K562 (cell line): ENCODE results near the gene GCG. TPM values are rescaled to one million over a fixed set of nuclear protein-coding genes. Genes with fewer than 3 reads are reported as not detected.

Source experiments
- ATAC-seq: fragments of 200-7000 bp; cut with Tn5 transposase; 3 replicates; pipeline ENCODE4 v1.9.1; 2020; ENCODE audit warnings: moderate library complexity
- BruUV-seq: library from RNA; stranded (reverse); fragments of 400-500 nt; replicated peaks from 2 replicates; lab custom pipeline; 2021; lab: Mats Ljungman, UMichigan
- CTCF ChIA-PET: fragments of 300-600 bp; formaldehyde crosslinking; extraction: SDS; loops from one replicate; lab custom pipeline; 2021; ENCODE audit warnings: low intra/inter-chr PET ratio; lab: Yijun Ruan, JAX
- POLR2A ChIA-PET: fragments of 300-600, 350-650 bp; sonication (Branson Sonifier 250); formaldehyde crosslinking; extraction: SDS; loops from one replicate; lab custom pipeline; 2021; ENCODE audit warnings: antibody characterized with exemption, inconsistent platforms; lab: Yijun Ruan, JAX
- DNase-seq, 4 experiments: peaks; one replicate each; pipeline versions ENCODE4 v3.0.0 to v3.0.0-alpha.2; 2011 to 2018; ENCODE audit warnings: low spot score in 3 of 4, mixed read lengths in 3 of 4; ENCODE audit errors: extremely low read depth in 1 of 4
- FAIRE-seq: peaks from 2 replicates; lab custom pipeline; 2011; peaks lifted over from hg19 to GRCh38; lab: Jason Lieb, UNC
- H2AFZ ChIP-seq: 2 replicates; pipeline ENCODE4 v1.6.0; 2011; ENCODE audit warnings: low read depth, low read length, control low read depth, inconsistent platforms
- H3K27ac ChIP-seq: fragments of 200-600 bp; 3 replicates; pipeline ENCODE4 v1.8.0; 2011; ENCODE audit warnings: low read depth, mild to moderate bottlenecking, control low read depth, inconsistent platforms, low read length, moderate library complexity, mixed read lengths; ENCODE audit errors: extremely low read depth
- H3K27me3 ChIP-seq, 2 experiments: fragments of 300-600 bp in 1 of 2; 2 replicates in 1 of 2; 3 replicates in 1 of 2; pipeline versions ENCODE4 v1.6.0 to v1.8.0; 2011; ENCODE audit warnings: inconsistent platforms in 2 of 2, low read length in 2 of 2, mild to moderate bottlenecking in 1 of 2, mixed read lengths in 1 of 2, moderate library complexity in 1 of 2; ENCODE audit not compliant: control insufficient read depth in 2 of 2, insufficient read depth in 2 of 2
- H3K36me3 ChIP-seq: fragments of 300-600 bp; 3 replicates; pipeline ENCODE4 v1.8.0; 2011; ENCODE audit warnings: mild to moderate bottlenecking, low read length, inconsistent platforms; ENCODE audit not compliant: control insufficient read depth, insufficient read depth
- H3K4me1 ChIP-seq, 2 experiments: fragments of 200-600 bp in 1 of 2; replicated peaks in 1 of 2; 2 replicates in 1 of 2; 3 replicates in 1 of 2; pipeline versions ENCODE4 v1.5.1 to v1.8.0; 2011; ENCODE audit warnings: inconsistent platforms in 2 of 2, low read length in 2 of 2, mild to moderate bottlenecking in 1 of 2, mixed read lengths in 1 of 2, moderate library complexity in 1 of 2; ENCODE audit not compliant: control insufficient read depth in 2 of 2, insufficient read depth in 2 of 2
- H3K4me2 ChIP-seq: 2 replicates; pipeline ENCODE4 v1.6.1; 2011; ENCODE audit warnings: low read length, control low read depth, inconsistent platforms, mixed read lengths; ENCODE audit not compliant: insufficient read depth
- H3K4me3 ChIP-seq: fragments of 200-600 bp; sonication (generic), shearing (Covaris generic); 2 replicates; pipeline ENCODE4 v1.5.1; 2016; ENCODE audit warnings: control low read depth, inconsistent platforms
- H3K79me2 ChIP-seq: fragments of 200-600 bp; 3 replicates; pipeline ENCODE4 v1.8.0; 2011; ENCODE audit warnings: low read length, inconsistent platforms; ENCODE audit not compliant: control insufficient read depth, insufficient read depth
- H3K9ac ChIP-seq, 2 experiments: 2 replicates each; pipeline versions ENCODE4 v1.6.0 to v1.6.1; 2011; ENCODE audit warnings: low read depth in 2 of 2, low read length in 2 of 2, control low read depth in 1 of 2, inconsistent platforms in 1 of 2, mild to moderate bottlenecking in 1 of 2, mixed read lengths in 1 of 2; ENCODE audit not compliant: insufficient read depth in 1 of 2
- H3K9me1 ChIP-seq: one replicate; pipeline ENCODE4 v1.6.0; 2011; ENCODE audit warnings: inconsistent platforms, mild to moderate bottlenecking, low read length, moderate library complexity; ENCODE audit not compliant: control insufficient read depth, insufficient read depth
- H3K9me3 ChIP-seq: replicated peaks from 2 replicates; pipeline ENCODE4 v1.5.1; 2011; ENCODE audit warnings: low read depth, low read length, inconsistent platforms; ENCODE audit not compliant: control insufficient read depth, insufficient read depth
- H4K20me1 ChIP-seq: replicated peaks from 2 replicates; pipeline ENCODE4 v1.6.1; 2011; ENCODE audit warnings: low read length, inconsistent platforms, mixed read lengths; ENCODE audit not compliant: control insufficient read depth, insufficient read depth
- AFF1 ChIP-seq, 2 experiments: fragments of 450-650 bp; IDR thresholded peaks; 2 replicates each; pipeline ENCODE4 v1.6.1; 2018; ENCODE audit warnings: mild to moderate bottlenecking in 2 of 2, low read depth in 1 of 2; ENCODE audit not compliant: partially characterized antibody in 2 of 2
- CBX2 ChIP-seq: fragments of 200-600 bp; sonication (generic); IDR thresholded peaks from one replicate; pipeline ENCODE4 v1.6.1; 2012; ENCODE audit warnings: mild to moderate bottlenecking, low read length, inconsistent platforms; ENCODE audit not compliant: insufficient read depth, poor library complexity, severe bottlenecking
- CREBBP ChIP-seq: IDR thresholded peaks from one replicate; pipeline ENCODE4 v1.6.1; 2012; ENCODE audit warnings: low read depth, mild to moderate bottlenecking, control low read depth, inconsistent platforms, low read length
- FOXM1 ChIP-seq, 2 experiments: fragments of 450-650 bp in 1 of 2; sonication (generic) in 1 of 2; formaldehyde crosslinking in 1 of 2; IDR thresholded peaks; 2 replicates each; pipeline versions ENCODE4 v1.6.1 to v1.9.0; 2017 to 2022; ENCODE audit warnings: low read depth in 2 of 2, mild to moderate bottlenecking in 2 of 2, missing genetic modification reagents in 1 of 2, moderate library complexity in 1 of 2
- FOXP1 ChIP-seq: sonication (generic); formaldehyde crosslinking; IDR thresholded peaks from 2 replicates; pipeline ENCODE4 v1.8.0; 2022; ENCODE audit warnings: mild to moderate bottlenecking, missing genetic modification reagents
- HSF4 ChIP-seq: fragments of 250-450 bp; sonication (Bioruptor Pico); IDR thresholded peaks from 2 replicates; pipeline ENCODE4 v2.1.2; 2022; ENCODE audit warnings: mild to moderate bottlenecking, moderate library complexity, borderline replicate concordance
- SMAD3 ChIP-seq: fragments of 450-650 bp; formaldehyde crosslinking; conservative IDR thresholded peaks from 2 replicates; pipeline ENCODE4 v1.4.0; 2020; ENCODE audit warnings: mild to moderate bottlenecking
- ZNF655 ChIP-seq: fragments of 250-450 bp; sonication (Bioruptor Pico); IDR thresholded peaks from 2 replicates; pipeline ENCODE4 v1.5.0; 2021
- WGBS: fragments of 100-300 bp; shearing (Covaris generic); methylation state at CpG from one replicate; pipeline ENCODE4 v1.1.6; 2016; ENCODE audit warnings: low coverage, mixed read lengths; ENCODE audit not compliant: insufficient coverage; ENCODE audit errors: missing lambda C conversion rate; 5-methylcytosine and 5-hydroxymethylcytosine counted together
- in situ Hi-C: fragments of 300-500 bp; cut with MboI; formaldehyde crosslinking; loops from 4 replicates; pipeline ENCODE4 v1.15.0; 2018; ENCODE audit warnings: inconsistent platforms, mixed read lengths
- intact Hi-C: fragments of 100-400 bp; cut with micrococcal nuclease; formaldehyde crosslinking; loops from 2 replicates; pipeline ENCODE4 v1.14.2; 2022
- polyA plus RNA-seq, 8 experiments: library from polyadenylated mRNA; depleted of rRNA in 4 of 8; stranded (reverse) in 5 of 8; unstranded in 3 of 8; fragments of >200 nt; fragmentation: Nextera tagmentation in 2 of 8; fragmentation: Illumina TruSeq in 1 of 8; extraction: Ambion mirVana in 2 of 8; extraction: Trizol in 1 of 8; gene quantifications; 2 replicates each; pipeline versions ENCODE4 v1.2.1 to v1.2.3, GENCODE V29; 2011 to 2014; ENCODE audit warnings: inconsistent platforms in 1 of 8, missing spikeins in 1 of 8
- total RNA-seq, 7 experiments: library from RNA; depleted of rRNA in 6 of 7; stranded (reverse); fragments of >200 nt in 6 of 7; fragmentation: Illumina TruSeq in 2 of 7; extraction: Trizol in 2 of 7; gene quantifications; 2 replicates each; pipeline versions ENCODE4 v1.2.1 to v1.2.3, GENCODE V29; 2011 to 2021; ENCODE audit warnings: low replicate concordance in 1 of 7
- TF ChIP-seq, protein P1 (sequence below): sonication (generic); formaldehyde crosslinking; IDR thresholded peaks from 2 replicates; pipeline ENCODE4 v1.8.0; 2022; ENCODE audit warnings: mild to moderate bottlenecking, missing genetic modification reagents
- TF ChIP-seq, protein P2 (sequence below): sonication (generic); formaldehyde crosslinking; IDR thresholded peaks from 2 replicates; pipeline ENCODE4 v1.8.0; 2022; ENCODE audit warnings: mild to moderate bottlenecking, missing genetic modification reagents, borderline replicate concordance
- TF ChIP-seq, protein P3 (sequence below): fragments of 250-450 bp; sonication (Bioruptor Pico); IDR thresholded peaks from 2 replicates; pipeline ENCODE4 v1.8.0; 2021; ENCODE audit warnings: borderline replicate concordance, mild to moderate bottlenecking, moderate library complexity; ENCODE audit not compliant: poor library complexity, severe bottlenecking

GCG gene
- total and polyA plus RNA-seq, 9 of the 15 experiments (the other 6 are each of a cell fraction or from before 2014, with no cell fraction given), result not detected

GRCh38 chr2:162149940-162150339, 2.1 kb downstream of the GCG start:
- Histone ChIP-seq H3K27ac (no peak overlapping the region), H3K4me2 (no peak overlapping the region), H2AFZ (no peak overlapping the region), H3K9me1 (no peaks in the 10 kb centered on the region), H3K9ac (no peak overlapping the region), H3K36me3 (no peaks in the 10 kb centered on the region), H3K9me3 (no peaks in the 10 kb centered on the region; the same call in 1 of the 2 replicates), H3K4me1 (no peaks in the 10 kb centered on the region), H3K4me3 (no peak overlapping the region), H4K20me1 (no peaks in the 10 kb centered on the region), H3K27me3 (no peaks in the 10 kb centered on the region), H3K79me2 (no peaks in the 10 kb centered on the region)
- ATAC-seq (no peak), FAIRE-seq (no peak), DNase-seq (no peak)
- under 1% methylated on average over 8 of the region's 8 CpGs for WGBS
- BruUV-seq, result no TSS peak
- intact Hi-C loops, result no loop called here
- in situ Hi-C loops, result loop anchor here (25.0 kb wide), 1 partner anchor 888 kb away; no protein-coding TSS in a partner anchor
- POLR2A ChIA-PET, result interaction anchor here (0.6 kb wide), 1 partner anchor 30 kb away, joined by 3 read pairs; no protein-coding TSS in a partner anchor
- CTCF ChIA-PET, result no interaction called here
- no peak for TF ChIP-seq SMAD3 (CRISPR knock-in tag)
- TF ChIP-seq CBX2, result no peak
- no peak for TF ChIP-seq FOXM1 (IDR thresholded peaks at IDR 0.05; ENCODE audit: low read depth)
- no peak for TF ChIP-seq FOXM1 (CRISPR knock-in tag; IDR thresholded peaks at IDR 0.05; ENCODE audit: low read depth)
- no peak for TF ChIP-seq CREBBP
- TF ChIP-seq ZNF655, result no peak
- no peak for TF ChIP-seq FOXP1 (CRISPR knock-in tag)
- TF ChIP-seq, protein P1, sequence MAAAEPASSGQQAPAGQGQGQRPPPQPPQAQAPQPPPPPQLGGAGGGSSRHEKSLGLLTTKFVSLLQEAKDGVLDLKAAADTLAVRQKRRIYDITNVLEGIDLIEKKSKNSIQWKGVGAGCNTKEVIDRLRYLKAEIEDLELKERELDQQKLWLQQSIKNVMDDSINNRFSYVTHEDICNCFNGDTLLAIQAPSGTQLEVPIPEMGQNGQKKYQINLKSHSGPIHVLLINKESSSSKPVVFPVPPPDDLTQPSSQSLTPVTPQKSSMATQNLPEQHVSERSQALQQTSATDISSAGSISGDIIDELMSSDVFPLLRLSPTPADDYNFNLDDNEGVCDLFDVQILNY (CRISPR knock-in tag), result no peak
- TF ChIP-seq HSF4 (CRISPR knock-in tag), result no peak
- TF ChIP-seq, protein P2, sequence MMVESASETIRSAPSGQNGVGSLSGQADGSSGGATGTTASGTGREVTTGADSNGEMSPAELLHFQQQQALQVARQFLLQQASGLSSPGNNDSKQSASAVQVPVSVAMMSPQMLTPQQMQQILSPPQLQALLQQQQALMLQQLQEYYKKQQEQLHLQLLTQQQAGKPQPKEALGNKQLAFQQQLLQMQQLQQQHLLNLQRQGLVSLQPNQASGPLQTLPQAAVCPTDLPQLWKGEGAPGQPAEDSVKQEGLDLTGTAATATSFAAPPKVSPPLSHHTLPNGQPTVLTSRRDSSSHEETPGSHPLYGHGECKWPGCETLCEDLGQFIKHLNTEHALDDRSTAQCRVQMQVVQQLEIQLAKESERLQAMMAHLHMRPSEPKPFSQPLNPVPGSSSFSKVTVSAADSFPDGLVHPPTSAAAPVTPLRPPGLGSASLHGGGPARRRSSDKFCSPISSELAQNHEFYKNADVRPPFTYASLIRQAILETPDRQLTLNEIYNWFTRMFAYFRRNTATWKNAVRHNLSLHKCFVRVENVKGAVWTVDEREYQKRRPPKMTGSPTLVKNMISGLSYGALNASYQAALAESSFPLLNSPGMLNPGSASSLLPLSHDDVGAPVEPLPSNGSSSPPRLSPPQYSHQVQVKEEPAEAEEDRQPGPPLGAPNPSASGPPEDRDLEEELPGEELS (CRISPR knock-in tag), result no peak
- TF ChIP-seq, protein P3, sequence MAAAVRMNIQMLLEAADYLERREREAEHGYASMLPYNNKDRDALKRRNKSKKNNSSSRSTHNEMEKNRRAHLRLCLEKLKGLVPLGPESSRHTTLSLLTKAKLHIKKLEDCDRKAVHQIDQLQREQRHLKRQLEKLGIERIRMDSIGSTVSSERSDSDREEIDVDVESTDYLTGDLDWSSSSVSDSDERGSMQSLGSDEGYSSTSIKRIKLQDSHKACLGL, result no peak
- TF ChIP-seq AFF1 (IDR thresholded peaks at IDR 0.05; ENCODE audit: low read depth in 1 of 2, partially characterized antibody in 2 of 2), result no peak
